Prostate gland (tissue), 2 donors: ENCODE data around the gene SAMD8. TPM values are rescaled to one million over a fixed set of nuclear protein-coding genes. Genes with fewer than 3 reads are reported as not detected.
A peak's percentile ranks its signal among the peaks of the same experiment; 100 is the strongest.
"Not testable (repeated sequence)": the region's sequence is repeated elsewhere in the genome, so short reads cannot be mapped to it uniquely, and the experiment has no call there.

Source experiments
- DNase-seq: peaks from one replicate; pipeline ENCODE4 v3.0.0-alpha.2; 2019; ENCODE audit warnings: low spot score
- H3K27ac ChIP-seq, 2 donors: fragments of 200-600 bp; sonication (generic); 2 replicates each; pipeline ENCODE4 v1.5.1; 2017 to 2019
- H3K27me3 ChIP-seq: fragments of 200-600 bp; sonication (generic); replicated peaks from 2 replicates; pipeline ENCODE4 v1.5.1; 2019; ENCODE audit not compliant: insufficient read depth
- H3K36me3 ChIP-seq, 2 donors: fragments of 200-600 bp; sonication (generic); 1 replicate in 1 of 2; 2 replicates in 1 of 2; pipeline versions ENCODE4 v1.5.1 to v1.8.1; 2017 to 2019
- H3K4me1 ChIP-seq: fragments of 200-600 bp; sonication (generic); replicated peaks from 2 replicates; pipeline ENCODE4 v1.5.1; 2019
- H3K4me3 ChIP-seq, 2 donors: fragments of 200-600 bp; sonication (generic); 2 replicates each; pipeline ENCODE4 v1.5.1; 2017 to 2019
- H3K9me3 ChIP-seq: fragments of 200-600 bp; sonication (generic); 2 replicates; pipeline ENCODE4 v1.5.1; 2017
- POLR2A ChIP-seq: fragments of 450-650 bp; IDR thresholded peaks from one replicate; pipeline ENCODE4 v1.6.1; 2016; ENCODE audit warnings: antibody characterized with exemption, mild to moderate bottlenecking
- POLR2AphosphoS5 ChIP-seq: sonication (generic); formaldehyde crosslinking; IDR thresholded peaks from one replicate; pipeline ENCODE4 v1.6.1; 2017; ENCODE audit warnings: antibody characterized with exemption
- WGBS: methylation state at CpG from one replicate; pipeline ENCODE4 v1.1.5; 2018; 5-methylcytosine and 5-hydroxymethylcytosine counted together
- intact Hi-C: fragments of 100-400 bp; cut with DNase I; formaldehyde crosslinking; loops from one replicate; pipeline ENCODE4 v1.14.2; 2022
- total RNA-seq, 2 donors: library from RNA; depleted of rRNA; stranded (reverse); fragments of >200 nt; gene quantifications; one replicate each; pipeline ENCODE4 v1.1.0, GENCODE V29; 2016
- TF ChIP-seq, protein P1 (sequence below), 4 experiments: fragments of 200-600 bp in 2 of 4; fragments of 450-650 bp in 2 of 4; sonication (generic) in 2 of 4; IDR thresholded peaks; 1 replicate in 3 of 4; 2 replicates in 1 of 4; pipeline ENCODE4 v1.5.1; 2016 to 2019; ENCODE audit warnings: antibody characterized with exemption in 4 of 4, mild to moderate bottlenecking in 2 of 4, moderate library complexity in 2 of 4

Gene SAMD8
- total RNA-seq, 2 donors from 2014 or later: 18.8 to 41.5 TPM

GRCh38 chr10:75106242-75106641 is 5.2 kb upstream of the SAMD8 start:
- Histone ChIP-seq H3K4me3 (no peak overlapping the region), H3K36me3 (no peaks in the 10 kb centered on the region), H3K27ac (no peak overlapping the region), H3K4me1 (no peaks in the 10 kb centered on the region), H3K9me3 (no peaks in the 10 kb centered on the region), H3K27me3 (no peaks in the 10 kb centered on the region)
- no peak for TF ChIP-seq POLR2AphosphoS5
- TF ChIP-seq, protein P1, sequence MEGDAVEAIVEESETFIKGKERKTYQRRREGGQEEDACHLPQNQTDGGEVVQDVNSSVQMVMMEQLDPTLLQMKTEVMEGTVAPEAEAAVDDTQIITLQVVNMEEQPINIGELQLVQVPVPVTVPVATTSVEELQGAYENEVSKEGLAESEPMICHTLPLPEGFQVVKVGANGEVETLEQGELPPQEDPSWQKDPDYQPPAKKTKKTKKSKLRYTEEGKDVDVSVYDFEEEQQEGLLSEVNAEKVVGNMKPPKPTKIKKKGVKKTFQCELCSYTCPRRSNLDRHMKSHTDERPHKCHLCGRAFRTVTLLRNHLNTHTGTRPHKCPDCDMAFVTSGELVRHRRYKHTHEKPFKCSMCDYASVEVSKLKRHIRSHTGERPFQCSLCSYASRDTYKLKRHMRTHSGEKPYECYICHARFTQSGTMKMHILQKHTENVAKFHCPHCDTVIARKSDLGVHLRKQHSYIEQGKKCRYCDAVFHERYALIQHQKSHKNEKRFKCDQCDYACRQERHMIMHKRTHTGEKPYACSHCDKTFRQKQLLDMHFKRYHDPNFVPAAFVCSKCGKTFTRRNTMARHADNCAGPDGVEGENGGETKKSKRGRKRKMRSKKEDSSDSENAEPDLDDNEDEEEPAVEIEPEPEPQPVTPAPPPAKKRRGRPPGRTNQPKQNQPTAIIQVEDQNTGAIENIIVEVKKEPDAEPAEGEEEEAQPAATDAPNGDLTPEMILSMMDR (IDR thresholded peaks at IDR 0.05): no peak
- DNase-seq: no peak
- intact Hi-C loops: loop anchor here (5.0 kb wide), 1 partner anchor 864 kb away; no protein-coding TSS in a partner anchor
- 85% methylated on average over 8 of the region's 8 CpGs for WGBS

- H3K4me3 ChIP-seq, H3K36me3 ChIP-seq, H3K27me3 ChIP-seq, H3K27ac ChIP-seq, H3K9me3 ChIP-seq, H3K4me1 ChIP-seq, DNase-seq: not testable (repeated sequence)
- intact Hi-C loops: loop anchor here (5.0 kb wide), 1 partner anchor 865 kb away; no protein-coding TSS in a partner anchor
- 98% methylated on average over 9 of the region's 9 CpGs for WGBS
These were observed 4.6 kb upstream of the SAMD8 start for GRCh38 chr10:75106891-75107290.

DNA sequence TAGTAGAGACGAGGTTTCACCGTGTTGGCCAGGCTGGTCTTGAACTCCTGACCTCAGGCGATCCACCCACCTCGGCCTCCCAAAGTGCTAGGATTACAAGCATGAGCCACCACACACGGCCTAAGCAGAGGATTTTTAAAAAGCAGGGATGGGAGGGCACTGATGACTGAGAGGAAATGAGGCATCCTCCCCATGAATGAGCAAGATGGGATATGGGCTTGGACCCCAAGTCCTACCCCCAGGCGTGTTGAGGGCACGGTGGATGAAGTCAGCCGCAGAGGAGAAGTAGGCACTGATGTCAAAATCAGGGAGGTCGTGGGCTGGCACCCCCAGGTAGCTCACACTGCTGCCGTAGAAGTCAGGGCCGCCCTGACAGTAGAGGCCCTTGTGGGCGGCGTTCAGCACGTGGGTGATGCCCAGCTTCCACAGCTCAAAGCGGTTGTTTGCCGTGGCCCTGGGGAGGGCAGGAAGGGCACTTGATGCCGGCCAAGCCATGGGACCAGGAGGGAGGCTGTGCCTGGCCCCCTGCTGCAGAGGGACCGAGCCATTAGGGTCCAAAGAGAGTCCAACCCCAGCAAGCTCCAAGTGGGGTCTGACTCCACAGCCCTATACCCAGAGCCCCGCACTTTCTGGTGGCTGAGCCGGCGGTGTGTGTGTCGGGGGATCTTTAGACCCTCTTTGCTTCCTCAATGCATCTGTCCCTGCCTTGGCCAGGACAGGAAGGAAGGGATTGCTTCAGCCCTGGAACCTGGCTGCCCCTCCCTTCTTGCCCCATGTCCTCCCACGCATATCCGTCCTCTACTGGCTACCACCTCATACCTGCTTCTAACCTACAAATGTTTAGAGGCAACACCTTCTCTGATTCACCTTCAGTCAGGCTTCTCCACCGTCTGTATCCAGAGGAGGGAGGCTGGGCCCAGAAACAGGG is 3.4 kb upstream of the SAMD8 start:
- Histone ChIP-seq H3K27me3 (no peaks in the 10 kb centered on the region), H3K9me3 (no peaks in the 10 kb centered on the region), H3K27ac (no peak overlapping the region), H3K4me3 (no peak overlapping the region), H3K4me1 (no peaks in the 10 kb centered on the region), H3K36me3 (no peaks in the 10 kb centered on the region)
- no peak for TF ChIP-seq POLR2A
- no peak for TF ChIP-seq POLR2AphosphoS5
- TF ChIP-seq, protein P1 (IDR thresholded peaks at IDR 0.05): no peak
- no peak for DNase-seq
- 85% methylated on average over 25 of the region's 25 CpGs for WGBS
- intact Hi-C loops: loop anchor here (5.0 kb wide), 1 partner anchor 866 kb away; no protein-coding TSS in a partner anchor

DNA sequence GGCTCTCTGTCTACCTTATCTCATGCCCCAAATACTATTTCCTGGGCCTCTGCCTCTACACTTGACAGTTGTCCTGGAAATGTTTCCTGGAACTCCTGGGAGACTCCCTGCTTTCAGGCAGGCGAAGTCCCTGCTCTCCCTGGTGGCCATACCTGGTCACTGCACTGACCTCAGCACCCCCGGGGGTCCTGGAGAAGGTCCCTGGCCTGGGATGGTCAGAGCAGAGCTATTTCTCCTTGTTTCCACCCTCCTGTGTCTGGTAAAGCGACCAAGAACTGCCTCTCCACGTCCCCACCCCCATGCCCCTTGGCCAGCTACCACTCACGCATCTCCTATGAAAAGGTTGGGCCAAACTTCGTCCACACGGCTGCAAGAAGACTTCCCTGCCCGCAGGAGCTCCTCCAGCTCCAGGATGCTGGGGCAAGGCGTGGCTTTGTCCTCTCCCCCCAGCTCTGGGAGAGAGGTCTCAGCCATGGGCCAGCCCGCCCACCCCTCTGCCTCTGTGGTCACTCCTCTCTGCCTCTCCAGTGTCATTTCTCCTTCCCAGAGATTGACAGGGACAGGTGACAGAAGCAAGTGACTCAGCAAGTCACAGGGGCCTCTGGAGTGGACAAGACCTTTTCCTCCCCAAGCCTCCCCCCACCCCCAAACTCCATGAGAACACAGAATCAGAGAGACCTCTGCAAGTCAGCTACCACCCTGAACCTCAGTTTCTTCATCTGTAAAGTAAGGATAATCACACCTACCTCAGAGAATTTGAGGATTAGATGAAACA is 2.6 kb upstream of the SAMD8 start:
- Histone ChIP-seq H3K4me1 (no peaks in the 10 kb centered on the region), H3K27me3 (no peaks in the 10 kb centered on the region), H3K27ac (no peak overlapping the region), H3K9me3 (no peaks in the 10 kb centered on the region), H3K36me3 (no peaks in the 10 kb centered on the region), H3K4me3 (no peak overlapping the region)
- 73% methylated on average over 10 of the region's 10 CpGs for WGBS
- intact Hi-C loops: loop anchor here (5.0 kb wide), 1 partner anchor 867 kb away; no protein-coding TSS in a partner anchor
- TF ChIP-seq POLR2AphosphoS5: no peak
- TF ChIP-seq, protein P1 (IDR thresholded peaks at IDR 0.05): peak in 2 of 4 experiments; percentile 8 to 45
- DNase-seq: no peak

DNA sequence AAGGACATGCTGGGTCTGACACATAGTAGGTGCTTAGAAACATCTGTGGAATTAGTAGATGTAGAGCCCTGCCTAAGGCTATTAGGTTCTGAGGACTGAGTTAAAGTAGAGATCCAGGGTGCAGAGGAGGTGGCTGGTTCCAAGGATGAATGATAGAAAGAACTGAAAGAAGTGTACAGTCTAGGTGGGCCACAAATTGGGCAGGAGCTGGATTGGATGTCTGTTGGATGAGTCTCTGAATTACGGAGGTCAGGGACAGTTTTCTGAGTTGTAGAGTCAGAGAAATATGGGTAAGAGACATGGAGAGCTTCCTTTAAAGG is 2.0 kb upstream of the SAMD8 start:
- H3K4me1 ChIP-seq: no peaks in the 10 kb centered on the region
- intact Hi-C loops: loop anchor here (5.0 kb wide), 1 partner anchor 867 kb away; no protein-coding TSS in a partner anchor
- H3K4me3 ChIP-seq: no peak overlapping the region
- H3K27ac ChIP-seq: no peak overlapping the region
- DNase-seq: no peak
- WGBS: 90% methylated on average over 1 of the region's 1 CpG
- TF ChIP-seq, protein P1 (IDR thresholded peaks at IDR 0.05): no peak
- no peaks in the 10 kb centered on the region for H3K36me3 ChIP-seq
- H3K9me3 ChIP-seq: no peaks in the 10 kb centered on the region
- H3K27me3 ChIP-seq: no peaks in the 10 kb centered on the region
